ENCODE data around the gene BID.

DNA sequence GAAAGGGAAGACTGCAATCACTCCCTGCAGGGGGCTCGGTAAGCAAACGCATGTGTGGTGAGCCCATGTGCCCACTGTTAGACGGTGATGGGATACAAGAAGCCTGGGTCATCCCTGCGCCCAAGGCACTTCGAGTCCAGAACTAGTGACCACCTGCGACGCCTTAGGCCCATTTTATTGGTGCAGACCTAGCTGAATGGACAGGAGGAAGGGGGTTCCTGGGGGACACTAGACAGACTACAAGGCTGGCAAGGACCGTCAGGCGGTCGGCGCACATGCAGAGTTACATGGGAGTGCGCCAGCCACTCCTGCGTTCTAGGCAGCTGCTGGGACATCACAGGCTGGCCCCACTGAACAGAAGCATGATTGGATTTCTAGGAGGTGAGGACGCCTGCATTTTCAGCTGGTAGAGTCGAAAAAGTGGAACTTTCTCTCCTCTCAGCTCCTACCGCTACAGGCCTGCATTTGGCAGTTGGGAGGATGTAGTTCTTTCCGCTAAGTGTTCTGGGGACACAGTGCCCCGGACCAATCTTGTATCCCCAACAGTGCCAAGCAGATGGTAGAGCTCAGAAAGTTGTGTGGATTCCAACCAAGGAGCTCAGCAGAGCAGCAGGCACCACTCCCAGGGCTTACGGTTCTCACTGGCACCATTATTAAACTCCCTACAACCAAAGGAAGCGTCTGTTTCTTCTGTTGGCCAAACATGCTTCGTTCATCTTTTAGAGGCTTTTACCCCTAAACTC, 35.7 kb downstream of the BID start:
- TF ChIP-seq, protein P1, sequence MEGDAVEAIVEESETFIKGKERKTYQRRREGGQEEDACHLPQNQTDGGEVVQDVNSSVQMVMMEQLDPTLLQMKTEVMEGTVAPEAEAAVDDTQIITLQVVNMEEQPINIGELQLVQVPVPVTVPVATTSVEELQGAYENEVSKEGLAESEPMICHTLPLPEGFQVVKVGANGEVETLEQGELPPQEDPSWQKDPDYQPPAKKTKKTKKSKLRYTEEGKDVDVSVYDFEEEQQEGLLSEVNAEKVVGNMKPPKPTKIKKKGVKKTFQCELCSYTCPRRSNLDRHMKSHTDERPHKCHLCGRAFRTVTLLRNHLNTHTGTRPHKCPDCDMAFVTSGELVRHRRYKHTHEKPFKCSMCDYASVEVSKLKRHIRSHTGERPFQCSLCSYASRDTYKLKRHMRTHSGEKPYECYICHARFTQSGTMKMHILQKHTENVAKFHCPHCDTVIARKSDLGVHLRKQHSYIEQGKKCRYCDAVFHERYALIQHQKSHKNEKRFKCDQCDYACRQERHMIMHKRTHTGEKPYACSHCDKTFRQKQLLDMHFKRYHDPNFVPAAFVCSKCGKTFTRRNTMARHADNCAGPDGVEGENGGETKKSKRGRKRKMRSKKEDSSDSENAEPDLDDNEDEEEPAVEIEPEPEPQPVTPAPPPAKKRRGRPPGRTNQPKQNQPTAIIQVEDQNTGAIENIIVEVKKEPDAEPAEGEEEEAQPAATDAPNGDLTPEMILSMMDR (IDR thresholded peaks at IDR 0.05) = no peak
- TF ChIP-seq POLR2AphosphoS5 (IDR thresholded peaks at IDR 0.05; ENCODE audit: low read depth, low read length) (no peak), SIN3A (IDR thresholded peaks at IDR 0.05; ENCODE audit: borderline replicate concordance, insufficient read depth, low read depth, low read length) (no peak), TCF7L2 (IDR thresholded peaks at IDR 0.05; ENCODE audit: low read depth, low read length) (no peak)
- TF ChIP-seq, protein P2, sequence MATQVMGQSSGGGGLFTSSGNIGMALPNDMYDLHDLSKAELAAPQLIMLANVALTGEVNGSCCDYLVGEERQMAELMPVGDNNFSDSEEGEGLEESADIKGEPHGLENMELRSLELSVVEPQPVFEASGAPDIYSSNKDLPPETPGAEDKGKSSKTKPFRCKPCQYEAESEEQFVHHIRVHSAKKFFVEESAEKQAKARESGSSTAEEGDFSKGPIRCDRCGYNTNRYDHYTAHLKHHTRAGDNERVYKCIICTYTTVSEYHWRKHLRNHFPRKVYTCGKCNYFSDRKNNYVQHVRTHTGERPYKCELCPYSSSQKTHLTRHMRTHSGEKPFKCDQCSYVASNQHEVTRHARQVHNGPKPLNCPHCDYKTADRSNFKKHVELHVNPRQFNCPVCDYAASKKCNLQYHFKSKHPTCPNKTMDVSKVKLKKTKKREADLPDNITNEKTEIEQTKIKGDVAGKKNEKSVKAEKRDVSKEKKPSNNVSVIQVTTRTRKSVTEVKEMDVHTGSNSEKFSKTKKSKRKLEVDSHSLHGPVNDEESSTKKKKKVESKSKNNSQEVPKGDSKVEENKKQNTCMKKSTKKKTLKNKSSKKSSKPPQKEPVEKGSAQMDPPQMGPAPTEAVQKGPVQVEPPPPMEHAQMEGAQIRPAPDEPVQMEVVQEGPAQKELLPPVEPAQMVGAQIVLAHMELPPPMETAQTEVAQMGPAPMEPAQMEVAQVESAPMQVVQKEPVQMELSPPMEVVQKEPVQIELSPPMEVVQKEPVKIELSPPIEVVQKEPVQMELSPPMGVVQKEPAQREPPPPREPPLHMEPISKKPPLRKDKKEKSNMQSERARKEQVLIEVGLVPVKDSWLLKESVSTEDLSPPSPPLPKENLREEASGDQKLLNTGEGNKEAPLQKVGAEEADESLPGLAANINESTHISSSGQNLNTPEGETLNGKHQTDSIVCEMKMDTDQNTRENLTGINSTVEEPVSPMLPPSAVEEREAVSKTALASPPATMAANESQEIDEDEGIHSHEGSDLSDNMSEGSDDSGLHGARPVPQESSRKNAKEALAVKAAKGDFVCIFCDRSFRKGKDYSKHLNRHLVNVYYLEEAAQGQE (IDR thresholded peaks at IDR 0.05; ENCODE audit: insufficient read depth in 1 of 2, low read depth in 2 of 2, low read length in 1 of 2) = no peak
